GM12873 (cell line): ENCODE results near the gene RPP25.

Source experiments
- CTCF ChIP-seq: IDR thresholded peaks from 2 replicates; pipeline ENCODE4 v1.5.1; 2012; ENCODE audit warnings: low read depth, mild to moderate bottlenecking, moderate library complexity, low read length, control low read depth; ENCODE audit not compliant: insufficient read depth; ENCODE audit errors: missing control alignments

RPP25 gene

GRCh38 chr15:74917676-74918075 is 38.9 kb downstream of the RPP25 start:
- TF ChIP-seq CTCF: no peak

DNA sequence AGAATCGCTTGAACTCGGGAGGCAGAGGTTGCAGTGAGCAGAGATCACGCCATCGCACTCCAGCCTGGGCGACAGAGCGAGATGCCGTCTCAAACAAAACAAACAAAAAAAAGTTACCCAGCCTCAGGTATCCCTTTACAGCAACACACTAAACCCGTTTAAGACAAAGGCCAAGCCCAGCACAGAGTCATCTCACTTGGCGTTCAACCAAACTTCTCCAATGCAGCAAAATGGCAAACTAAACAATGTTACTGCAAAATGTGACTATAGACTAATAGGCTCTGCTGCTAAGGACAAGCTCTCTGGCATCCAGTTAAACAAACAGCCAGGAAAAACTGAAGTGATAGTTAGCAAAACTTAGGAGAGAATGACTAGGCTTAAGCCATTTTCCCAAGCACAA is 43.5 kb downstream of the RPP25 start:
- no peak for TF ChIP-seq CTCF

DNA sequence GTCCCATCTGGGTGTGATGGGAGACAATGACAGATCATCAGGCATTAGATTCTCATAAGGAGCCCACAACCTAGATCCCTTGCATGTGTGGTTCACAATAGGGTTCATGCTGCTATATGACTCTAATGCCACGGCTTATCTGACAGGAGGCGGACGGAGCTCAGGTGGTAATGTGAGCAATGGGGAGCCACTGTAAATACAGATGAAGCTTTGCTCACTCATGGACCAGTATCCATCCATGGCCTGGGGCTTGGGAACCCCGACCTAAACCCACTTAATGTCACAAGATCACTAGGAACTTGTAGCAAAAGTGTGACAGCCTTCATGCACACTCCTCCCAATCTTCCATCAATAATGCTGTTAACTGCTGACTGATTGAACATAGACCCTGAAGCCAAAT is 47.9 kb downstream of the RPP25 start:
- TF ChIP-seq CTCF: no peak

DNA sequence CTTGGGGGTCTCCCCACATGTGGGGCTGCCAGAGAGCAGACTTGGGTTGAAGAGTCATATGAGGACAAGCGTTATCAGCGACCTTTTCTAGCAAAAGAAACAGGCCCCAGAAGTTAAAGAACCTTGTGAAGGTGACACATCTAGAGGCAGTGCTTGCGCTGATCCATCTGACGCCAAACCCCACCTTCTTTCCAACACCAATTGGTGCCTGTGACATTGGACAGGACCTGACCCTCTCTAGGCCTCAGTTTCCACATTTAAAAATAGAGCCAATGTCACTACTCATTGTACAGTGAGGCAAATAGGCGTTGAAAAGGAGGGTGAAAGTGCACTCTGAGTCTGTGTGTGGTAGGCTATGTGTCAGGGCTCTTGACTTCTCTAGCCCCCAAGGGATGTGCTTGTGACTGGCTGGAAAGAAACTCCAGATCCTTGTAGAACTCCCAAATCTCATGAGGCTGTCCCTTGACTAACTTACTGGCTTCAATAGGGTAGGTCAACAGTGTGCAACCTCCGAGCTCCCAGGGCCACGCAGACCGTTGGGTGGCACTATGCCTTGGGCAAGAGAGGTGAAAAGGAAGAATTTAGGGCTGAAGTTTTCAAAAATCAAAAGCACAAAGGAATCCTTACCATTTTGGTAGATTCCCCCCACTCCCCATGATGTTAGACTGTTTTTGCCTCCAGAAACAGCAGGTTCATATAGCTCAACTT is 49.3 kb downstream of the RPP25 start:
- TF ChIP-seq CTCF: no peak

- TF ChIP-seq CTCF: no peak
Measured at GRCh38 chr15:74906450-74907162, 50.0 kb downstream of the RPP25 start, which contains the start of gene FAM219B. TSS of gene FAM219B (minus strand) at chr15:74906851. CDS start at chr15:74906800, 51 bp downstream.

DNA sequence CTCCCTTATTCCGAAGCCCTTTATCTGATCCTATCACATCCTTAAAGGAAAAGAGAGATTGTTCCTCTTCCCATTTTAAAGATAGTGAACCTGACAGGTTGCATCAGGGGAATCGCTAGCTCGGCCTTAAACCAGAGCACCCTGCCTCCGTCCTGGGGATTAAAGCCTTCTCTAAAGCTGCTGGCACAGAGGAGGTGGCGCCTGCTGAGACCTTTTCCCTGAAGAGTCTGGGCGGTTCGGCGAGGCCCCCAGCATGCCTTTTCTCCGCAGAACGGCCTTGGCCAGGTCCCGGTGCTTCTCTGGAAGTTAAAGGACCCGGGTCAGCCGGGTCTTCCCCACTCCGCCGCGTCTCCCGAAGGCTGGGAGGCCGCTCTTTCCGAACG is 50.5 kb downstream of the RPP25 start:
- TF ChIP-seq CTCF: no peak
